HepG2 (cell line): ENCODE measurements around the gene ALDH3B1. TPM values are rescaled to one million over a fixed set of nuclear protein-coding genes. Genes with fewer than 3 reads are reported as not detected.

Source experiments
- AGO2 ChIP-seq: fragments of 200-400 bp; formaldehyde crosslinking; optimal IDR thresholded peaks from 2 replicates; pipeline ENCODE3; 2017; ENCODE audit warnings: mild to moderate bottlenecking, low read depth, low read length, moderate library complexity
- CCDC6 ChIP-seq: sonication (generic); formaldehyde crosslinking; IDR thresholded peaks from 2 replicates; pipeline ENCODE4 v1.8.1; 2022; ENCODE audit warnings: mild to moderate bottlenecking, missing genetic modification reagents, moderate library complexity
- HNRNPLL ChIP-seq: fragments of 200-400 bp; formaldehyde crosslinking; IDR thresholded peaks from 2 replicates; pipeline ENCODE4 v1.6.1; 2017; ENCODE audit warnings: mild to moderate bottlenecking, low read depth, low read length; ENCODE audit not compliant: poor library complexity, severe bottlenecking
- SMAD9 ChIP-seq: sonication (generic); formaldehyde crosslinking; IDR thresholded peaks from 2 replicates; pipeline ENCODE4 v1.5.1; 2020; ENCODE audit warnings: mild to moderate bottlenecking, missing genetic modification reagents
- ZFX ChIP-seq: sonication (generic); formaldehyde crosslinking; IDR thresholded peaks from 2 replicates; pipeline ENCODE4 v1.4.0; 2020; ENCODE audit warnings: mild to moderate bottlenecking, low read depth, missing genetic modification reagents, moderate library complexity
- ZNF430 ChIP-seq: sonication (generic); formaldehyde crosslinking; IDR thresholded peaks from 2 replicates; pipeline ENCODE4 v1.9.0; 2021; ENCODE audit warnings: mild to moderate bottlenecking, missing genetic modification reagents
- polyA plus RNA-seq, 8 experiments: library from polyadenylated mRNA; depleted of rRNA in 3 of 8; stranded (reverse) in 7 of 8; unstranded in 1 of 8; fragments of >200 nt; fragmentation: Illumina TruSeq in 4 of 8; extraction: Trizol in 4 of 8; gene quantifications; 2 replicates each; pipeline versions ENCODE4 v1.2.1 to v1.2.3, GENCODE V29; 2011 to 2016; ENCODE audit warnings: low read depth in 4 of 8, missing spikeins in 1 of 8, mixed read lengths in 1 of 8; ENCODE audit not compliant: insufficient read depth in 1 of 8
- total RNA-seq, 5 experiments: library from RNA; depleted of rRNA; stranded (reverse); fragments of >200 nt; fragmentation: Illumina TruSeq; extraction: Trizol; gene quantifications; 2 replicates each; pipeline ENCODE4 v1.2.3, GENCODE V29; 2016; ENCODE audit warnings: low read depth in 1 of 5
- TF ChIP-seq, protein P1 (sequence below): sonication (generic); formaldehyde crosslinking; IDR thresholded peaks from 2 replicates; pipeline ENCODE4 v1.5.1; 2020; ENCODE audit warnings: mild to moderate bottlenecking, missing genetic modification reagents, borderline replicate concordance
- TF ChIP-seq, protein P2 (sequence below): IDR thresholded peaks from 2 replicates; pipeline ENCODE4 v1.6.1; 2016
- TF ChIP-seq, protein P3 (sequence below): sonication (generic); formaldehyde crosslinking; IDR thresholded peaks from 2 replicates; pipeline ENCODE4 v1.4.0; 2020; ENCODE audit warnings: missing genetic modification reagents
- TF ChIP-seq, protein P4 (sequence below): sonication (generic); formaldehyde crosslinking; IDR thresholded peaks from 2 replicates; pipeline ENCODE4 v1.5.0; 2020; ENCODE audit warnings: mild to moderate bottlenecking, missing genetic modification reagents, borderline replicate concordance

ALDH3B1 gene
- total and polyA plus RNA-seq, 2 of the 13 experiments (the other 11 are each of a cell fraction or from before 2014, with no cell fraction given), result 4.0 to 6.7 TPM

DNA sequence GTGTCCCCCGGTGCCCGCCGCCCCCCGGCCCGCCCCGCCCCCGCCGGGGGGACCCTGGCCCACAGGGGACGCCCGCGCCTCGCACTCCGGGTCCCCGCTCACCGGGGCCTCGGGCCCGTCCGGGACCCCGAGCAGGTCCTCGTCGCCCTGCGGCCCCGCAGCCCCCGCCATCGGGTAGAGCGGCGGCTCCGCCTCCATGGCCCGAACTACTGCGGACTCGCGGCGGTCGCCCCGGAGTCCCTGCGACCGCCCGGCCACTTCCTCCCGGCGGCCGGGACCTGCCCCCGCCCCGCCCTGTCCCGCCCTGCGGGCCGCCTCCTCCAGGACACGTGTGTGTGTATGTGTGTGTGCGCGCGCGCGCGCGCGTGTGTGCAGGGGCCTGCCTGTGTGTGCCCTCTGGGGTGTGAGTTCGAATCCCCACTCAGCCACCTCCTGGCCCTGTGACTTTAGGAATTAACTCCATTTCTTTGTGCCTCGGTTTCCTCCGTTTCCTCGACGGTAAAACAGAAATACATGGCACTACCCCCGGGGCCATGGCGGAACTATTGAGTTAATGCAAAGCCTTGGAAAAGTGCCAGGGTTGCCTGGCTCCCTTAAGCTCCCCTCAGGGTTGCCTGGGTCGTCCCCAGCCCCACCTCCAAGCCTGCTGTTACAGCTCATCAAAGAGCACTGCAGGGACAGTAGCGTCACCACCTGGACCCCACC is 6.1 kb upstream of the ALDH3B1 start, which contains the start of gene UNC93B1 (continued):
- TF ChIP-seq, protein P1, sequence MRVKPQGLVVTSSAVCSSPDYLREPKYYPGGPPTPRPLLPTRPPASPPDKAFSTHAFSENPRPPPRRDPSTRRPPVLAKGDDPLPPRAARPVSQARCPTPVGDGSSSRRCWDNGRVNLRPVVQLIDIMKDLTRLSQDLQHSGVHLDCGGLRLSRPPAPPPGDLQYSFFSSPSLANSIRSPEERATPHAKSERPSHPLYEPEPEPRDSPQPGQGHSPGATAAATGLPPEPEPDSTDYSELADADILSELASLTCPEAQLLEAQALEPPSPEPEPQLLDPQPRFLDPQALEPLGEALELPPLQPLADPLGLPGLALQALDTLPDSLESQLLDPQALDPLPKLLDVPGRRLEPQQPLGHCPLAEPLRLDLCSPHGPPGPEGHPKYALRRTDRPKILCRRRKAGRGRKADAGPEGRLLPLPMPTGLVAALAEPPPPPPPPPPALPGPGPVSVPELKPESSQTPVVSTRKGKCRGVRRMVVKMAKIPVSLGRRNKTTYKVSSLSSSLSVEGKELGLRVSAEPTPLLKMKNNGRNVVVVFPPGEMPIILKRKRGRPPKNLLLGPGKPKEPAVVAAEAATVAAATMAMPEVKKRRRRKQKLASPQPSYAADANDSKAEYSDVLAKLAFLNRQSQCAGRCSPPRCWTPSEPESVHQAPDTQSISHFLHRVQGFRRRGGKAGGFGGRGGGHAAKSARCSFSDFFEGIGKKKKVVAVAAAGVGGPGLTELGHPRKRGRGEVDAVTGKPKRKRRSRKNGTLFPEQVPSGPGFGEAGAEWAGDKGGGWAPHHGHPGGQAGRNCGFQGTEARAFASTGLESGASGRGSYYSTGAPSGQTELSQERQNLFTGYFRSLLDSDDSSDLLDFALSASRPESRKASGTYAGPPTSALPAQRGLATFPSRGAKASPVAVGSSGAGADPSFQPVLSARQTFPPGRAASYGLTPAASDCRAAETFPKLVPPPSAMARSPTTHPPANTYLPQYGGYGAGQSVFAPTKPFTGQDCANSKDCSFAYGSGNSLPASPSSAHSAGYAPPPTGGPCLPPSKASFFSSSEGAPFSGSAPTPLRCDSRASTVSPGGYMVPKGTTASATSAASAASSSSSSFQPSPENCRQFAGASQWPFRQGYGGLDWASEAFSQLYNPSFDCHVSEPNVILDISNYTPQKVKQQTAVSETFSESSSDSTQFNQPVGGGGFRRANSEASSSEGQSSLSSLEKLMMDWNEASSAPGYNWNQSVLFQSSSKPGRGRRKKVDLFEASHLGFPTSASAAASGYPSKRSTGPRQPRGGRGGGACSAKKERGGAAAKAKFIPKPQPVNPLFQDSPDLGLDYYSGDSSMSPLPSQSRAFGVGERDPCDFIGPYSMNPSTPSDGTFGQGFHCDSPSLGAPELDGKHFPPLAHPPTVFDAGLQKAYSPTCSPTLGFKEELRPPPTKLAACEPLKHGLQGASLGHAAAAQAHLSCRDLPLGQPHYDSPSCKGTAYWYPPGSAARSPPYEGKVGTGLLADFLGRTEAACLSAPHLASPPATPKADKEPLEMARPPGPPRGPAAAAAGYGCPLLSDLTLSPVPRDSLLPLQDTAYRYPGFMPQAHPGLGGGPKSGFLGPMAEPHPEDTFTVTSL (CRISPR knock-in tag), result 0 out of 2 replicates have a peak, but pooled peaks have one; percentile 14
- TF ChIP-seq CCDC6, result peak; percentile 62; the same call in 1 of the 2 replicates
- no peak for TF ChIP-seq AGO2
- peak; percentile 25 for TF ChIP-seq HNRNPLL
- TF ChIP-seq, protein P2, sequence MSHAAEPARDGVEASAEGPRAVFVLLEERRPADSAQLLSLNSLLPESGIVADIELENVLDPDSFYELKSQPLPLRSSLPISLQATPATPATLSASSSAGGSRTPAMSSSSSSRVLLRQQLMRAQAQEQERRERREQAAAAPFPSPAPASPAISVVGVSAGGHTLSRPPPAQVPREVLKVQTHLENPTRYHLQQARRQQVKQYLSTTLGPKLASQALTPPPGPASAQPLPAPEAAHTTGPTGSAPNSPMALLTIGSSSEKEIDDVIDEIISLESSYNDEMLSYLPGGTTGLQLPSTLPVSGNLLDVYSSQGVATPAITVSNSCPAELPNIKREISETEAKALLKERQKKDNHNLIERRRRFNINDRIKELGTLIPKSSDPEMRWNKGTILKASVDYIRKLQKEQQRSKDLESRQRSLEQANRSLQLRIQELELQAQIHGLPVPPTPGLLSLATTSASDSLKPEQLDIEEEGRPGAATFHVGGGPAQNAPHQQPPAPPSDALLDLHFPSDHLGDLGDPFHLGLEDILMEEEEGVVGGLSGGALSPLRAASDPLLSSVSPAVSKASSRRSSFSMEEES (CRISPR knock-in tag), result no peak
- TF ChIP-seq, protein P3, sequence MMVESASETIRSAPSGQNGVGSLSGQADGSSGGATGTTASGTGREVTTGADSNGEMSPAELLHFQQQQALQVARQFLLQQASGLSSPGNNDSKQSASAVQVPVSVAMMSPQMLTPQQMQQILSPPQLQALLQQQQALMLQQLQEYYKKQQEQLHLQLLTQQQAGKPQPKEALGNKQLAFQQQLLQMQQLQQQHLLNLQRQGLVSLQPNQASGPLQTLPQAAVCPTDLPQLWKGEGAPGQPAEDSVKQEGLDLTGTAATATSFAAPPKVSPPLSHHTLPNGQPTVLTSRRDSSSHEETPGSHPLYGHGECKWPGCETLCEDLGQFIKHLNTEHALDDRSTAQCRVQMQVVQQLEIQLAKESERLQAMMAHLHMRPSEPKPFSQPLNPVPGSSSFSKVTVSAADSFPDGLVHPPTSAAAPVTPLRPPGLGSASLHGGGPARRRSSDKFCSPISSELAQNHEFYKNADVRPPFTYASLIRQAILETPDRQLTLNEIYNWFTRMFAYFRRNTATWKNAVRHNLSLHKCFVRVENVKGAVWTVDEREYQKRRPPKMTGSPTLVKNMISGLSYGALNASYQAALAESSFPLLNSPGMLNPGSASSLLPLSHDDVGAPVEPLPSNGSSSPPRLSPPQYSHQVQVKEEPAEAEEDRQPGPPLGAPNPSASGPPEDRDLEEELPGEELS (CRISPR knock-in tag), result 0 out of 2 replicates have a peak, but pooled peaks have one; percentile 20
- 0 out of 2 replicates have a peak, but pooled peaks have one; percentile 15 for TF ChIP-seq ZNF430 (CRISPR knock-in tag)
- TF ChIP-seq, protein P4, sequence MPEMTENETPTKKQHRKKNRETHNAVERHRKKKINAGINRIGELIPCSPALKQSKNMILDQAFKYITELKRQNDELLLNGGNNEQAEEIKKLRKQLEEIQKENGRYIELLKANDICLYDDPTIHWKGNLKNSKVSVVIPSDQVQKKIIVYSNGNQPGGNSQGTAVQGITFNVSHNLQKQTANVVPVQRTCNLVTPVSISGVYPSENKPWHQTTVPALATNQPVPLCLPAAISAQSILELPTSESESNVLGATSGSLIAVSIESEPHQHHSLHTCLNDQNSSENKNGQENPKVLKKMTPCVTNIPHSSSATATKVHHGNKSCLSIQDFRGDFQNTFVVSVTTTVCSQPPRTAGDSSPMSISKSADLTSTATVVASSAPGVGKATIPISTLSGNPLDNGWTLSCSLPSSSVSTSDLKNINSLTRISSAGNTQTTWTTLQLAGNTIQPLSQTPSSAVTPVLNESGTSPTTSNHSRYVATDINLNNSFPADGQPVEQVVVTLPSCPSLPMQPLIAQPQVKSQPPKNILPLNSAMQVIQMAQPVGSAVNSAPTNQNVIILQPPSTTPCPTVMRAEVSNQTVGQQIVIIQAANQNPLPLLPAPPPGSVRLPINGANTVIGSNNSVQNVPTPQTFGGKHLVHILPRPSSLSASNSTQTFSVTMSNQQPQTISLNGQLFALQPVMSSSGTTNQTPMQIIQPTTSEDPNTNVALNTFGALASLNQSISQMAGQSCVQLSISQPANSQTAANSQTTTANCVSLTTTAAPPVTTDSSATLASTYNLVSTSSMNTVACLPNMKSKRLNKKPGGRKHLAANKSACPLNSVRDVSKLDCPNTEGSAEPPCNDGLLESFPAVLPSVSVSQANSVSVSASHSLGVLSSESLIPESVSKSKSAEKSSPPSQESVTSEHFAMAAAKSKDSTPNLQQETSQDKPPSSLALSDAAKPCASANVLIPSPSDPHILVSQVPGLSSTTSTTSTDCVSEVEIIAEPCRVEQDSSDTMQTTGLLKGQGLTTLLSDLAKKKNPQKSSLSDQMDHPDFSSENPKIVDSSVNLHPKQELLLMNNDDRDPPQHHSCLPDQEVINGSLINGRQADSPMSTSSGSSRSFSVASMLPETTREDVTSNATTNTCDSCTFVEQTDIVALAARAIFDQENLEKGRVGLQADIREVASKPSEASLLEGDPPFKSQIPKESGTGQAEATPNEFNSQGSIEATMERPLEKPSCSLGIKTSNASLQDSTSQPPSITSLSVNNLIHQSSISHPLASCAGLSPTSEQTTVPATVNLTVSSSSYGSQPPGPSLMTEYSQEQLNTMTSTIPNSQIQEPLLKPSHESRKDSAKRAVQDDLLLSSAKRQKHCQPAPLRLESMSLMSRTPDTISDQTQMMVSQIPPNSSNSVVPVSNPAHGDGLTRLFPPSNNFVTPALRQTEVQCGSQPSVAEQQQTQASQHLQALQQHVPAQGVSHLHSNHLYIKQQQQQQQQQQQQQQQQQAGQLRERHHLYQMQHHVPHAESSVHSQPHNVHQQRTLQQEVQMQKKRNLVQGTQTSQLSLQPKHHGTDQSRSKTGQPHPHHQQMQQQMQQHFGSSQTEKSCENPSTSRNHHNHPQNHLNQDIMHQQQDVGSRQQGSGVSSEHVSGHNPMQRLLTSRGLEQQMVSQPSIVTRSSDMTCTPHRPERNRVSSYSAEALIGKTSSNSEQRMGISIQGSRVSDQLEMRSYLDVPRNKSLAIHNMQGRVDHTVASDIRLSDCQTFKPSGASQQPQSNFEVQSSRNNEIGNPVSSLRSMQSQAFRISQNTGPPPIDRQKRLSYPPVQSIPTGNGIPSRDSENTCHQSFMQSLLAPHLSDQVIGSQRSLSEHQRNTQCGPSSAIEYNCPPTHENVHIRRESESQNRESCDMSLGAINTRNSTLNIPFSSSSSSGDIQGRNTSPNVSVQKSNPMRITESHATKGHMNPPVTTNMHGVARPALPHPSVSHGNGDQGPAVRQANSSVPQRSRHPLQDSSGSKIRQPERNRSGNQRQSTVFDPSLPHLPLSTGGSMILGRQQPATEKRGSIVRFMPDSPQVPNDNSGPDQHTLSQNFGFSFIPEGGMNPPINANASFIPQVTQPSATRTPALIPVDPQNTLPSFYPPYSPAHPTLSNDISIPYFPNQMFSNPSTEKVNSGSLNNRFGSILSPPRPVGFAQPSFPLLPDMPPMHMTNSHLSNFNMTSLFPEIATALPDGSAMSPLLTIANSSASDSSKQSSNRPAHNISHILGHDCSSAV (CRISPR knock-in tag), result no peak
- no peak for TF ChIP-seq SMAD9
- peak; percentile 68 for TF ChIP-seq ZFX (CRISPR knock-in tag)
